HG03196 (cell line): Measurements from ENCODE around the gene NRN1L.

Source experiments
- ATAC-seq: cut with Tn5 transposase; IDR thresholded peaks from one replicate; pipeline ENCODE4 v1.9.1; 2021; ENCODE audit not compliant: unreplicated experiment

Gene NRN1L

DNA sequence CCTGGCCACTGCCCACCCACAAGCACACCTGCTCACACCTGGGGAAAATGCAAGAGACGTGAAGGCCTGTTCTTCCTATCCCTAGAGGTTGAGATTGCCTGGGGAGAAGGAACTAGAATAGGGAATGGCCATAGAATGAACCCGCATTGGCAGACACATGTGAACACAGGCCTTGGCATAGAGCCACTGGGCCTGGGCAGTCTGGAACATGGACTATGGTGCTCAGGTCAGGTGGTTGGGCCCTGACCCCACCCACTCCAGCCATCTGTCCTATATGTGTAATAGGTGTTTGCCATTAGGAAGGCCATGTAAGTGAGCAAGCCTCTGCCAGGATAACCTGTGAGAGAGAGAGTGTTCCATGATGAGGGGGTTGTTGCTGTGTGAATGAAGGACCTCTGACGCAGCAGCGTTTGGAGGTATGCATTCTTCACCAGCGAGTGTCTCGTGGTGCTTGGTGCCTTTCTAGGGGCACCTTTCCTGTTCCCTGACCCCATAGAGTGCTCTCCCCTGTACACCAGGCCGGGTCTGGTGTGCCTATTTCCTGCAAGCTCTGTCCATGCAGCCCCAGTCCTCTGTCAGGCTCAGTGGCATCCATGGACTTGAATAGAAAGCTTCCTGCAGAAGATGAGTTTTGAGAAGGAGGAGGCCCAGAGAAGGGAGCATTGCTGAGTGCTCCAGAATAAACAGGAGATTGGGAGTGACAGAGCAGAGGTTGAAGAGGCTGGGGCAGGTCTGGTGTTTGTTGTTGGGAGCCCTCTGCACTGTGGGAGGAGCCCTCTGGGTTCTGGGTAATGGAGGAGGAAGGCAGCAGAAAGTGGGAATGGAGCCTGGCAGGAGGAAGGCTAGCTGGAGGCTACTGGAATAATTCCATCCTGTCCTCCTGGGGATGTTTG, 31.4 kb downstream of the NRN1L start:
- no peak for ATAC-seq

DNA sequence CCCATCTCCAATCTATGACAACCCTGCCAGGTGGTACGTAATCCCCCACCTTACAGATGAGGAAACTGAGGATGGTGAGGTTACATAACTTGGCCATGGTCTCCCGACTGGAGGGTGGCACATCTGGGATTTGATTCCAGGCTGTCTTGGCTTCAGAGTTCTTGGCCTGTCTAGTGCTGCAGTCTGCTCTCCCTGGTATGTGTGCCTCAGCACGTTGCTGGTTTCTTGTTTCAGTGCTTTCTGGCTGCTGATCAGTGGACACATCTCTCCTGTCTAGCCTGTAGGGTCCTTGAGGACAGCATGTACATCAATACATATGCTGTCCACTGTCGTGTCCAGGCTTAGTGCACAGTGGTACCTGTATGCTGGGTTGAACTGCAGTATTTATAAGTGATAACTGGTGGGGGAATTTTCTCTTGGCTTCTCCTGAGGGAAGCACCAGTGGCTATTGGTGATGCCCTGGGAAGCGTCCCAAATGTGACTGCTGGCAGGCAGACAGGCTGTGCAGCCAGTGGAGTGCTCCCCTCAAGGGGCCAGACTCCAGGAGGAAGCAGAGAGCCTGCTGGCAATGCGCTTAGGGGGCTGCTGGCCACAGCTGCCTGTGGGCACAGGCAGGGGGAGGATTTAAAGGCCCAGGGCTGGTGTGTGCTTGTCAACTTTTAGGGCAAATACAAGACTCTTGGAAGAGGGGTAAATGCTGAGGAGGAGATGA, 32.6 kb downstream of the NRN1L start:
- no peak for ATAC-seq

DNA sequence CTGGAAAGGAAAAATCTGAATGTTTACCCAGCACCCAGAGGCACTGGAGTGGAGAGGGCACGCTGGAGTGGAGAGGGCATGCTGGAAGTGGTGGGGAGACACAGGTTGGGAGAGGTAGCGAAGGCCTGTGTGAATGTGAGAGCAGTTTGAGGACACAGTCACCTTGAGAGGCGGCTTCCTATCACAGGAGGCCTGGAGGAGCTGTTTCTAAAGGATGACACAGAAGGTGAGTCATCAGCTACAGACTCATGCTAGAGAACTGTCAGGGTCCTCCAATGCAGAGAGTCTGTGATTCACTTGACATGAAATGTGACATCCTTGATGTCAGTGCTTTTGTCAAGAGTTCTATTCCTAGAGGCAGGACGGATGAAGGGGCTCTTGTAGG, 33.2 kb downstream of the NRN1L start:
- no peak for ATAC-seq

- ATAC-seq, result no peak
These were observed 35.0 kb downstream of the NRN1L start for GRCh38 chr16:67919622-67920221.

DNA sequence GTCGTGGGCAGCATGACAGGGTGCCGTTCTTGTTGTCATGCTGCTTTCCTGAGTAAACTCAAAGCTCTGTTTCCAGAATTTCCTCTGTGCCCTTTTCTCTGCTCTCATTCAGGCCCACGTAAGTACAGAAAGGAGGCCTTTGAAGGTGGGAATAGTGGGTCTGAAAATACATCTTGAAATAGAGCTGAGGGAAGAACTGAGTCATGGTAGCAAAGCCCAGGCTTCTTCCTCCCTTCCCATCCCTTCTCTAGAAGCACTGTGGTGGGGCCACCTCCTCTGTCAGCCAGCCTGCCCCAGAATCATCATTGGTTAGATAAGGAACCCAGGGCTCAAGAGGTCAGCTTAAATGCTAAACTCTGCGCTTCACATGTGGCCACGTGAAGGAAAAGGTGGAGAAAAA, 37.5 kb downstream of the NRN1L start:
- no peak for ATAC-seq

DNA sequence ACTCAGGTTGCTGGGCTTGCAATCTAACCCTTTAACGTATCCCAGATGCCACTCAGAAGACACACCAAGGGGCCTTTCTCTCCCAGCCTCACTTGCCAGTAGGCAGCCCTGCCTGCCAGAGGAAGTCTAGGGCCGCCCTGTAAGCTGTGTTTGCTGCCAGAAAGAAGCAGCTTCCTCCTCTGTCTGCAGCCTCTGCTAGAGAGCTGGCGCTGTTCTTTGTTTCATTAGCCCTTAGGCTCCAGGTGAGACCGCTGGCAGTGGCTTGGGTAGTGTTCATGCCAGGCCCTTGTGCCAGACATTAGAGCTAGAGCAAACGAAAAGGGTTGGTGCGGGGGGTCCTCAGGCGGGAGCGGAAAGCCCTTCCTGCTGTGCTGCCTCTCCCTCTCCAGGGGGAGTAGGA, 38.1 kb downstream of the NRN1L start:
- no peak for ATAC-seq

GRCh38 chr16:67923414-67924116, 38.9 kb downstream of the NRN1L start:
- no peak for ATAC-seq

DNA sequence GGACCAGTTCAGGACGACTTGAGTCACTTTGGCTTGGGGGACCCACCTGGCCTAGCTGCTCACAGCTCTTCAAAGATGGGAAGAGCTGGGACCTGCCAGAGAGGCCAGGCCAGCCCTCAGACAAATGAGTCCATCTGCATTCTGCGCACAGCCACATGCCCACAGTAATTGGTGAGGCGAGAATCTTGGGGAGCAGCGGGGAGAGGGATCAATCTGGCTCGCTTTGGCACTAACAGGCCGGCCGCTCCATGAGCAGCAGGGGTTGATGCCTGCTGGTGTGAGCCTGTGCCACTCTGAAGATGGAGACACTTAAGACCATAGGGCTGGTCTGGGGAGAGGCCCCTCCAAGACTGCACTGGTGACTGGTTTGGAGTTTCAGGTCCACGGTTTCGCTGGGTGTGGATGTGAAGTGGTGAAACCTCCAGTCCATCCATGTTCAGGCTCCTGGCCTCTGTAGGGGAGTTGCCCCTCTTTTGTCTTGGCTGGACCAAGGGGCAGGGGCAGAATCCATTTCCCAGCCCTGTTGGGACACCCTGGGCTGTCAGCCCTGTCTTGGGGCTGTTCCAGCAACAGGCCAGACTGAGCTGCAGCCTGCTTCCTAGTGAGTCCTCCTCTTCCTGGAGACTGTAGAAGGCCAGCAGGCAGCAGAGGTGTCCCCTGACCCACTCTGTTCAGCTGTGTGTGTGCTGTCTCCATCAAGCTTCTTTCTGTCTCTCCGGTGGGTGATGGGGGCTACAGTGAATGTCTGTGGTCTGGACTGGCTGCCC, 39.6 kb downstream of the NRN1L start:
- no peak for ATAC-seq

GRCh38 chr16:67926181-67926750, 41.6 kb downstream of the NRN1L start:
- no peak for ATAC-seq

DNA sequence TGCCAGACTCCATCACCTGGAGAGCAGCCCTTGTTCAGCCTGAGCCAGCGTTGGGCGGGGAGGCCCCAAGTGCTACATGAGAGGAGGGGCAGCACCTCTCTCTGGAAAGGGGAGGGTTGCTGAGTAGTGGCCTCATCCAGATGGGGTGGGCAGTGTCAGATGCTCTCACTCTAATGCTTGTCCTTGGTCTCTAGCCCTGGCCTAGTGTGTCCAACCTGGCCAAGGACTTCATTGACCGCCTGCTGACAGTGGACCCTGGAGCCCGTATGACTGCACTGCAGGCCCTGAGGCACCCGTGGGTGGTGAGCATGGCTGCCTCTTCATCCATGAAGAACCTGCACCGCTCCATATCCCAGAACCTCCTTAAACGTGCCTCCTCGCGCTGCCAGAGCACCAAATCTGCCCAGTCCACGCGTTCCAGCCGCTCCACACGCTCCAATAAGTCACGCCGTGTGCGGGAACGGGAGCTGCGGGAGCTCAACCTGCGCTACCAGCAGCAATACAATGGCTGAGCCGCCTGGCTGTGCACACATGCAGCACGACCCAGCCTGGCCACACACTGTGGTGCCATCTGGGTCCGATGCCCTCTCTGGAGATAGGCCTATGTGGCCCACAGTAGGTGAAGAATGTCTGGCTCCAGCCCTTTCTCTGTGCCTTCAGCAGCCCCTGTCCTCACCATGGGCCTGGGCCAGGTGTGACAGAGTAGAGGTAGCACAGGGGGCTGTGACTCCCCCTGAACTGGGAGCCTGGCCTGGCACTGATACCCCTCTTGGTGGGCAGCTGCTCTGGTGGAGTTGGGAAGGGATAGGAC, 42.7 kb downstream of the NRN1L start:
- ATAC-seq, result no peak

GRCh38 chr16:67928147-67928546, 43.5 kb downstream of the NRN1L start:
- ATAC-seq, result no peak

- ATAC-seq, result no peak
These were observed 44.1 kb downstream of the NRN1L start for GRCh38 chr16:67928561-67929364.

DNA sequence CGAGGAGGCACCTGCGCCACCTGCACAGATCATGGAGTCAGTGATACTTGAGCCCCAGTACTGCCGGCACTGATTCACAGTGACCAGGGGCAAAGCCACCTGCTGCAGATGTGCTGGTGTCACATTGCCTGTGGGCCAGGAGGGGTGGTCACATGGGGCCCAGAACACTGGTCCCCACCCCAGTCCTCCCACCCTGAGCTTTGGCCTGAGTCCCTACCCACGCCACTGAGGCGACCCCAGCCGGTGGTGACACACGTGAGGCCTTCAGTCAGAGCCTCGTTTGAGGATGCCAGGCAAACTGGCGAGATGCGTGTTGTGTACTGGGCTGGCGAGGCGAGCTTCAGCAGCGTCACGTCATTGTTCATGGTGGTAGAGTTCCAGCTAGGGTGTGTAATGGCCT, 45.5 kb downstream of the NRN1L start:
- ATAC-seq, result no peak

DNA sequence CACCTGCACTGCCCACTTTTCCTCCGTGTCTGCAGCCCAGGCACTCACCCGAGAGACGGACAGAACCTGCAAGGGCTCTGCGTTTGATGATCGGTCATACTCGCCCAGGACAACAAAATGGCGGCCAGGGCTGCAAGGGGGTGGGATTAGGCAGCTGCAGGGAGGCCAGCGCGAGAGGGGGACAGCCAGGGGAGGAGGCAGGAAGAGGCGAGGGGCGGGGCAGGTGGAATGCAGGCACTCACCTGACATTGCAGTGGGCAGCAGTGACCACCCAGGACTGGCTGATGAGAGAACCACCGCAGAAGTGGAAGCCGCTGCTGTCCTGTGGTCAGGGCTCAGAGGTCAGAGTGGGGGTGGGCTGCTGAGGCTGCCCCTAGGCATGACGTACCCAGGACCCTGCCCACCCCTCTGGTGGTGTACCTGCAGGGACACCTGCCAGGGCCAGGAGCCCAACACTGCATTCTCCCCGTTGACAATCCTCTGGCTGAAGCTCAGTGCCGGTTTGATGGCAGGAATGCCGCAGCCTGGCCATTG, 46.1 kb downstream of the NRN1L start:
- no peak for ATAC-seq

DNA sequence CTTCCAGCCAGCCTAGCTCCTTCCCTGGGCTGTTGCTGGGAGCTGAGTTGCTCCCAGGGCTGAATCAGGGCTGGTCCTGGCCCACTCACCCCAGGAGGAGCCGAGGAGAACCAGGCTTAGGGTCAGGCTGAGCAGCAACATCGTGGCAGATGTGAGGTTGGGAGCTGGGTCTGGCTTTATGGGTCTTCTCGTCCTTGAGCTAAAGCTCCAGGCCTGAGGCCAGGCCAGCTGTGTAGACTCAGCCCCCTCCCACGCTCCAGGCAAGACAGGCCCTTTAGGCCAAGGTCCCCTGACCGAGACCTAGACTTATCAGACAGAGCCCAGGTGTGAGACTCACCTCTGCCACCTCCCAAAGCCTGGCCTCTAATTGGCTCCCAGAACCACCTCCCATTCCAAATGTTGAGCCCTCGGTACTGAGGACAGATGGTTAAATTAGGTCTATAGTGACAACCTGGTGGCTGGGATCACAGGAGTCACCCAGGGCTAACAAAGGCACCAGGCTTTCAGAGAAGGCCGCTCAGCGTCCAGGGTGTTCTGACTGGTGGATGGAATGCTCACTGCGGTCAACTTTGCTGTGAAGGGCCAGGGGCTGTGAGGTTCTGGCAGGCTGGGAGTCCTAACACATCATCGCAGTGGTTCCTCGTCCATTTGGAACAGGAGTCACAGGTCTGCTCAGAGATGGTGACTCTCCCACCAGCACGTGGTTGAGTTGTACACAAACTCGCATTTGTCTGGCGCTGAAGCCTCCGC, 47.2 kb downstream of the NRN1L start, which contains the start of gene CTRL:
Gene CTRL, minus strand, starts transcription at position 151 of the 750 bp plus-strand sequence. Its CDS starts 10 bp downstream, at position 141.
- no peak for ATAC-seq

GRCh38 chr16:67932462-67932840, 47.8 kb downstream of the NRN1L start:
- ATAC-seq, result no peak

DNA sequence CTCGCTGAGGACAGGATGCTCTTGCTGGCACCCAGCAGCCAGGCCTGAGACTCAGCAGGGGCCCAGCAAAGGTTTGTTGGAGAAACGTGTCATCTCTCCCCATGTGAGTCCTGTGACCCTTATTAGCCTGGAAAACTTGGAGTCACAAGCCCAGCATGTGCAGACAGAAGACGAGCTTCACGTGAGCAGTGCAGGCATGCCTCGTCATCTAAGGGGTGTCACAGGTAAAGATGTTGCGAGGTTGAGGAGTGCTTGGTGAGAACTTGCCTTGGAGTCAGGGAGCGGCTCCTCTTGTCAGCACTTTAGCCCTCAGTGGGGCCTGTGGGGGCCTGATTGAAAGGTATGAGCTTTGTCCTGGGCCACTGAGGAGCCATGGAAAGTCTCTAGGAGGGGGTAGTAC, 49.1 kb downstream of the NRN1L start:
- ATAC-seq, result no peak
